HepG2 (cell line): ENCODE data around the gene ARSB. TPM values are rescaled to one million over a fixed set of nuclear protein-coding genes. Genes with fewer than 3 reads are reported as not detected.

Experiments
- DRAP1 ChIP-seq: IDR thresholded peaks from 2 replicates; pipeline ENCODE4 v1.6.1; 2016; ENCODE audit warnings: missing genetic modification reagents, missing compliant biosample characterization
- ETV5 ChIP-seq: IDR thresholded peaks from 2 replicates; pipeline ENCODE4 v1.6.1; 2018; ENCODE audit warnings: missing biosample characterization, missing genetic modification reagents, inconsistent platforms, borderline replicate concordance
- FOXK2 ChIP-seq: fragments of 450-650 bp; IDR thresholded peaks from 2 replicates; pipeline ENCODE4 v1.6.1; 2016
- KLF11 ChIP-seq: IDR thresholded peaks from 2 replicates; pipeline ENCODE4 v1.6.1; 2016; ENCODE audit warnings: missing compliant biosample characterization
- MAF1 ChIP-seq: sonication (generic); formaldehyde crosslinking; IDR thresholded peaks from 2 replicates; pipeline ENCODE4 v1.5.0; 2020; ENCODE audit warnings: missing genetic modification reagents, borderline replicate concordance
- MAX ChIP-seq: IDR thresholded peaks from 2 replicates; pipeline ENCODE4 v1.6.1; 2012; ENCODE audit warnings: inconsistent platforms
- PAF1 ChIP-seq: IDR thresholded peaks from 2 replicates; pipeline ENCODE4 v1.6.1; 2016; ENCODE audit warnings: missing genetic modification reagents, missing compliant biosample characterization
- PRPF4 ChIP-seq: fragments of 200-400 bp; formaldehyde crosslinking; IDR thresholded peaks from 2 replicates; pipeline ENCODE4 v1.6.1; 2016; ENCODE audit warnings: low read length, low read depth; ENCODE audit not compliant: poor library complexity, severe bottlenecking
- RARG ChIP-seq: sonication (generic); formaldehyde crosslinking; IDR thresholded peaks from 2 replicates; pipeline ENCODE4 v1.4.0; 2020; ENCODE audit warnings: low read depth, mild to moderate bottlenecking, missing genetic modification reagents
- REXO4 ChIP-seq: sonication (generic); formaldehyde crosslinking; IDR thresholded peaks from 2 replicates; pipeline ENCODE4 v1.8.0; 2022; ENCODE audit warnings: missing genetic modification reagents, mild to moderate bottlenecking, borderline replicate concordance
- SP2 ChIP-seq: sonication (generic); formaldehyde crosslinking; IDR thresholded peaks from 2 replicates; pipeline ENCODE4 v1.5.1; 2020; ENCODE audit warnings: mild to moderate bottlenecking, missing genetic modification reagents
- TFDP2 ChIP-seq: sonication (generic); formaldehyde crosslinking; IDR thresholded peaks from 2 replicates; pipeline ENCODE4 v1.4.0; 2020; ENCODE audit warnings: missing genetic modification reagents
- ZBTB43 ChIP-seq: sonication (generic); formaldehyde crosslinking; conservative IDR thresholded peaks from 2 replicates; pipeline ENCODE4 v1.4.0; 2020; ENCODE audit warnings: missing genetic modification reagents
- ZSCAN22 ChIP-seq: sonication (generic); formaldehyde crosslinking; IDR thresholded peaks from 2 replicates; pipeline ENCODE4 v1.4.0; 2020; ENCODE audit warnings: mild to moderate bottlenecking, missing genetic modification reagents
- polyA plus RNA-seq, 8 experiments: library from polyadenylated mRNA; depleted of rRNA in 3 of 8; stranded (reverse) in 7 of 8; unstranded in 1 of 8; fragments of >200 nt; fragmentation: Illumina TruSeq in 4 of 8; extraction: Trizol in 4 of 8; gene quantifications; 2 replicates each; pipeline versions ENCODE4 v1.2.1 to v1.2.3, GENCODE V29; 2011 to 2016; ENCODE audit warnings: low read depth in 4 of 8, missing spikeins in 1 of 8, mixed read lengths in 1 of 8; ENCODE audit not compliant: insufficient read depth in 1 of 8
- total RNA-seq, 5 experiments: library from RNA; depleted of rRNA; stranded (reverse); fragments of >200 nt; fragmentation: Illumina TruSeq; extraction: Trizol; gene quantifications; 2 replicates each; pipeline ENCODE4 v1.2.3, GENCODE V29; 2016; ENCODE audit warnings: low read depth in 1 of 5
- TF ChIP-seq, protein P1 (sequence below): sonication (generic); formaldehyde crosslinking; IDR thresholded peaks from 2 replicates; pipeline ENCODE4 v1.5.0; 2020; ENCODE audit warnings: mild to moderate bottlenecking, missing genetic modification reagents
- TF ChIP-seq, protein P2 (sequence below): sonication (generic); formaldehyde crosslinking; IDR thresholded peaks from 2 replicates; pipeline ENCODE4 v1.4.0; 2020; ENCODE audit warnings: mild to moderate bottlenecking, missing genetic modification reagents, borderline replicate concordance
- TF ChIP-seq, protein P3 (sequence below): sonication (generic); formaldehyde crosslinking; IDR thresholded peaks from 2 replicates; pipeline ENCODE4 v1.4.0; 2020; ENCODE audit warnings: mild to moderate bottlenecking, missing genetic modification reagents
- TF ChIP-seq, protein P4 (sequence below): sonication (generic); formaldehyde crosslinking; IDR thresholded peaks from 2 replicates; pipeline ENCODE4 v1.5.0; 2020; ENCODE audit warnings: missing genetic modification reagents, mild to moderate bottlenecking, borderline replicate concordance

Gene ARSB
- total and polyA plus RNA-seq, 2 of the 13 experiments (the other 11 are each of a cell fraction or from before 2014, with no cell fraction given) = 52.6 to 66.4 TPM

DNA sequence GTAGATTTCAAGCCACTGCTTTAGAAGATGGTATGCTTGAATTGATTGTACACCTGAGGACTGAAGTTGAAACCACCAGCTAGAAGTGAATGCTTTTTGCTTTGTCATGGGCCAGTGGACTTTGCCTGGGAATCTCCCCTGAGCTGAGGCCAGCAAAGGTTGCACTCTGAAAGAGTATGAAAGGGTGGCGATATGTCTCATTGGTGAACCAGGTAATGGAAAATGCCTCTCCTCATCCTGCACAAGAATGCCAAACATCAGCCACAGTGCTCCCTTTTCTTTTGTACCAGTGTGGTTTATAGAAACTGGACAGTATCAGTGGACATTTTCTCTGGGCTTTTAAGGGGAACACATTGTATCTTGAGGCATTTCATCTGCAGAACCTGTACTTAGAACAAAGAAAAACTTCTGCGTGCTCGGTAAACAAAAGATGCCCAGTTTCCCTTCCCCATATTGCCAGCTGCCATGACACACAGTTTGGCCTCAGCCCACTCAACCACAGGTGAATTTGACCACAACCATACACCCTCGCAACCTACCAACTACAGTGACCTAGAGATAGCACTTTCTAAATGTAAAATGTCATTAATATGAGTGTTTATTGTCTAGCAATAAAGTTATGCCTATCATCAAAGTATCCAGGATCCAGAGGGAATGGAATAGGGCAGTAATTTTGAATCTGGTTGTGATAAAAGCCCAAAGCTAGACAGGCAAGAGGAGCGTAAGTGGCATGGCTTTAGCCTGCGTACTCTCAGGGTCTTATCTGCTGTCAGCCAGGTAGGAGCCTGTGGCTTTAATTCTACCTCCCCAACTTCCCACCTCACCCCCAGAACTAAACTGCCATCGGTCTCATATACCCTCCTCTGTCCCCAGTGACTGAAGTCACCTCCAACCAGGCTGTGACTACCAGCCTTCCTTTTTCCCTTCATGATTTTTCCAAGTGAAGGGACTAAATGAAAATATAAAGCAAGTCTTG is 257.0 kb downstream of the ARSB start (continued):
- TF ChIP-seq, protein P1, sequence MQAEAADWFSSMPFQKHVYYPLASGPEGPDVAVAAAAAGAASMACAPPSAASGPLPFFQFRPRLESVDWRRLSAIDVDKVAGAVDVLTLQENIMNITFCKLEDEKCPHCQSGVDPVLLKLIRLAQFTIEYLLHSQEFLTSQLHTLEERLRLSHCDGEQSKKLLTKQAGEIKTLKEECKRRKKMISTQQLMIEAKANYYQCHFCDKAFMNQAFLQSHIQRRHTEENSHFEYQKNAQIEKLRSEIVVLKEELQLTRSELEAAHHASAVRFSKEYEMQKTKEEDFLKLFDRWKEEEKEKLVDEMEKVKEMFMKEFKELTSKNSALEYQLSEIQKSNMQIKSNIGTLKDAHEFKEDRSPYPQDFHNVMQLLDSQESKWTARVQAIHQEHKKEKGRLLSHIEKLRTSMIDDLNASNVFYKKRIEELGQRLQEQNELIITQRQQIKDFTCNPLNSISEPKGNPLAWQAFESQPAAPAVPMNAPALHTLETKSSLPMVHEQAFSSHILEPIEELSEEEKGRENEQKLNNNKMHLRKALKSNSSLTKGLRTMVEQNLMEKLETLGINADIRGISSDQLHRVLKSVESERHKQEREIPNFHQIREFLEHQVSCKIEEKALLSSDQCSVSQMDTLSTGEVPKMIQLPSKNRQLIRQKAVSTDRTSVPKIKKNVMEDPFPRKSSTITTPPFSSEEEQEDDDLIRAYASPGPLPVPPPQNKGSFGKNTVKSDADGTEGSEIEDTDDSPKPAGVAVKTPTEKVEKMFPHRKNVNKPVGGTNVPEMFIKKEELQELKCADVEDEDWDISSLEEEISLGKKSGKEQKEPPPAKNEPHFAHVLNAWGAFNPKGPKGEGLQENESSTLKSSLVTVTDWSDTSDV (CRISPR knock-in tag) = no peak
- TF ChIP-seq, protein P2, sequence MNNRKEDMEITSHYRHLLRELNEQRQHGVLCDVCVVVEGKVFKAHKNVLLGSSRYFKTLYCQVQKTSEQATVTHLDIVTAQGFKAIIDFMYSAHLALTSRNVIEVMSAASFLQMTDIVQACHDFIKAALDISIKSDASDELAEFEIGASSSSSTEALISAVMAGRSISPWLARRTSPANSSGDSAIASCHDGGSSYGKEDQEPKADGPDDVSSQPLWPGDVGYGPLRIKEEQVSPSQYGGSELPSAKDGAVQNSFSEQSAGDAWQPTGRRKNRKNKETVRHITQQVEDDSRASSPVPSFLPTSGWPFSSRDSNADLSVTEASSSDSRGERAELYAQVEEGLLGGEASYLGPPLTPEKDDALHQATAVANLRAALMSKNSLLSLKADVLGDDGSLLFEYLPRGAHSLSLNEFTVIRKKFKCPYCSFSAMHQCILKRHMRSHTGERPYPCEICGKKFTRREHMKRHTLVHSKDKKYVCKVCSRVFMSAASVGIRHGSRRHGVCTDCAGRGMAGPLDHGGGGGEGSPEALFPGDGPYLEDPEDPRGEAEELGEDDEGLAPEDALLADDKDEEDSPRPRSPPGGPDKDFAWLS = no peak
- TF ChIP-seq PRPF4 (no peak), PAF1 (CRISPR knock-in tag) (no peak), ZBTB43 (CRISPR knock-in tag) (no peak), MAX (no peak), DRAP1 (CRISPR knock-in tag) (peak; percentile 56), TFDP2 (CRISPR knock-in tag) (no peak), KLF11 (CRISPR knock-in tag) (no peak), FOXK2 (no peak), SP2 (no peak), REXO4 (CRISPR knock-in tag) (no peak), ETV5 (CRISPR knock-in tag) (no peak), MAF1 (CRISPR knock-in tag) (no peak), ZSCAN22 (CRISPR knock-in tag) (no peak), RARG (no peak)
- TF ChIP-seq, protein P3, sequence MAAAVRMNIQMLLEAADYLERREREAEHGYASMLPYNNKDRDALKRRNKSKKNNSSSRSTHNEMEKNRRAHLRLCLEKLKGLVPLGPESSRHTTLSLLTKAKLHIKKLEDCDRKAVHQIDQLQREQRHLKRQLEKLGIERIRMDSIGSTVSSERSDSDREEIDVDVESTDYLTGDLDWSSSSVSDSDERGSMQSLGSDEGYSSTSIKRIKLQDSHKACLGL (CRISPR knock-in tag) = no peak
- TF ChIP-seq, protein P4, sequence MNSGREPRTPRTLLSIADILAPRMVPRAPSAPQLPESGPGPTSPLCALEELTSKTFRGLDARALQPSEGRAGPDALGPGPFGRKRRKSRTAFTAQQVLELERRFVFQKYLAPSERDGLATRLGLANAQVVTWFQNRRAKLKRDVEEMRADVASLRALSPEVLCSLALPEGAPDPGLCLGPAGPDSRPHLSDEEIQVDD (CRISPR knock-in tag) = no peak
